Thoracic aorta (tissue), 2 donors: Measurements from ENCODE around the gene SWAP70. TPM values are rescaled to one million over a fixed set of nuclear protein-coding genes. Genes with fewer than 3 reads are reported as not detected.

Experiments
- ATAC-seq: fragments of 150-250 bp; one replicate; pipeline ENCODE4 v1.8.0; 2017; ENCODE audit warnings: low read depth; ENCODE audit not compliant: insufficient number of reproducible peaks, low FRiP score
- DNase-seq: peaks from one replicate; pipeline ENCODE4 v3.0.0-alpha.2; 2020; ENCODE audit warnings: low spot score
- H3K27ac ChIP-seq, 2 donors: fragments of 200-600 bp; sonication (generic); 1 replicate in 1 of 2; 2 replicates in 1 of 2; pipeline ENCODE4 v1.5.1; 2016; ENCODE audit warnings: mild to moderate bottlenecking in 2 of 2, moderate library complexity in 2 of 2
- H3K27me3 ChIP-seq: fragments of 200-600 bp; sonication (generic); replicated peaks from 2 replicates; pipeline ENCODE4 v1.6.0; 2016; ENCODE audit warnings: mild to moderate bottlenecking; ENCODE audit not compliant: insufficient read depth
- H3K36me3 ChIP-seq: fragments of 200-600 bp; sonication (generic); one replicate; pipeline ENCODE4 v1.5.1; 2016
- H3K4me1 ChIP-seq, 2 donors: fragments of 200-600 bp; sonication (generic); 1 replicate in 1 of 2; 2 replicates in 1 of 2; pipeline versions ENCODE4 v1.5.1 to v1.6.0; 2016; ENCODE audit warnings: low read depth in 2 of 2, mild to moderate bottlenecking in 1 of 2; ENCODE audit not compliant: control insufficient read depth in 1 of 2
- H3K4me3 ChIP-seq: fragments of 200-600 bp; sonication (generic); 2 replicates; pipeline ENCODE4 v1.5.1; 2016; ENCODE audit warnings: mild to moderate bottlenecking
- H3K9me3 ChIP-seq: fragments of 200-600 bp; sonication (generic); 2 replicates; pipeline ENCODE4 v1.5.1; 2016
- CTCF ChIP-seq: fragments of 200-600 bp; sonication (generic); IDR thresholded peaks from one replicate; pipeline ENCODE4 v1.5.1; 2019; ENCODE audit warnings: antibody characterized with exemption
- total RNA-seq, 2 donors: library from RNA; depleted of rRNA; stranded (reverse); fragments of >200 nt; gene quantifications; one replicate each; pipeline versions ENCODE4 v1.1.0 to v1.2.3, GENCODE V29; 2016

The SWAP70 gene
- total RNA-seq, 2 donors from 2014 or later = 33.4 to 64.6 TPM

- Histone ChIP-seq H3K27ac (no peak overlapping the region), H3K27me3 (no peaks in the 10 kb centered on the region)
- no peak for ATAC-seq
Measured at GRCh38 chr11:9726321-9727022, 62.6 kb downstream of the SWAP70 start.

GRCh38 chr11:9728058-9728457, 64.2 kb downstream of the SWAP70 start:
- ATAC-seq (no peak), DNase-seq (no peak)
- TF ChIP-seq CTCF = no peak
- Histone ChIP-seq H3K4me3 (no peak overlapping the region), H3K27me3 (no peaks in the 10 kb centered on the region), H3K36me3 (peaks cover 21% of the 10 kb centered on the region), H3K9me3 (no peaks in the 10 kb centered on the region), H3K27ac (no peak overlapping the region), H3K4me1 (peaks cover 0 to 4% of the 10 kb centered on the region in 2 donors)

More at GRCh38 chr11:9726321-9727022, 62.6 kb downstream of the SWAP70 start:
- no peak for DNase-seq
- H3K4me3 ChIP-seq = no peak overlapping the region
- H3K36me3 ChIP-seq = peaks cover 12% of the 10 kb centered on the region
- H3K9me3 ChIP-seq = no peaks in the 10 kb centered on the region
- no peak for TF ChIP-seq CTCF
- H3K4me1 ChIP-seq = peaks cover 0 to 4% of the 10 kb centered on the region in 2 donors

GRCh38 chr11:9731256-9731655, 67.4 kb downstream of the SWAP70 start:
- ATAC-seq (no peak), DNase-seq (no peak)
- H3K4me3 ChIP-seq = no peak overlapping the region
- TF ChIP-seq CTCF = no peak
- no peaks in the 10 kb centered on the region for H3K27me3 ChIP-seq
- peaks cover 28% of the 10 kb centered on the region for H3K36me3 ChIP-seq
- H3K9me3 ChIP-seq = no peaks in the 10 kb centered on the region
- peaks cover 0 to 4% of the 10 kb centered on the region in 2 donors for H3K4me1 ChIP-seq
- no peak overlapping the region for H3K27ac ChIP-seq

GRCh38 chr11:9732453-9732852, 68.6 kb downstream of the SWAP70 start:
- Histone ChIP-seq H3K36me3 (peaks cover 31% of the 10 kb centered on the region), H3K4me1 (no peaks in the 10 kb centered on the region), H3K9me3 (no peaks in the 10 kb centered on the region), H3K27me3 (no peaks in the 10 kb centered on the region), H3K27ac (no peak overlapping the region), H3K4me3 (no peak overlapping the region)
- TF ChIP-seq CTCF = no peak
- ATAC-seq (no peak), DNase-seq (no peak)

- TF ChIP-seq CTCF = no peak
- Histone ChIP-seq H3K4me1 (no peaks in the 10 kb centered on the region), H3K27ac (no peak overlapping the region), H3K9me3 (no peaks in the 10 kb centered on the region), H3K27me3 (no peaks in the 10 kb centered on the region), H3K4me3 (no peak overlapping the region), H3K36me3 (peaks cover 31% of the 10 kb centered on the region)
- ATAC-seq (no peak), DNase-seq (no peak)
Measured at GRCh38 chr11:9733212-9733611, 69.3 kb downstream of the SWAP70 start.
